Activated T-cell treated with anti-CD3 and anti-CD28 coated beads for 4 hours (primary cell): Measurements from ENCODE around the gene TECTA.

Experiments
- DNase-seq: peaks from one replicate; pipeline ENCODE4 v3.0.0-alpha.2; 2020

Gene TECTA, protein sequence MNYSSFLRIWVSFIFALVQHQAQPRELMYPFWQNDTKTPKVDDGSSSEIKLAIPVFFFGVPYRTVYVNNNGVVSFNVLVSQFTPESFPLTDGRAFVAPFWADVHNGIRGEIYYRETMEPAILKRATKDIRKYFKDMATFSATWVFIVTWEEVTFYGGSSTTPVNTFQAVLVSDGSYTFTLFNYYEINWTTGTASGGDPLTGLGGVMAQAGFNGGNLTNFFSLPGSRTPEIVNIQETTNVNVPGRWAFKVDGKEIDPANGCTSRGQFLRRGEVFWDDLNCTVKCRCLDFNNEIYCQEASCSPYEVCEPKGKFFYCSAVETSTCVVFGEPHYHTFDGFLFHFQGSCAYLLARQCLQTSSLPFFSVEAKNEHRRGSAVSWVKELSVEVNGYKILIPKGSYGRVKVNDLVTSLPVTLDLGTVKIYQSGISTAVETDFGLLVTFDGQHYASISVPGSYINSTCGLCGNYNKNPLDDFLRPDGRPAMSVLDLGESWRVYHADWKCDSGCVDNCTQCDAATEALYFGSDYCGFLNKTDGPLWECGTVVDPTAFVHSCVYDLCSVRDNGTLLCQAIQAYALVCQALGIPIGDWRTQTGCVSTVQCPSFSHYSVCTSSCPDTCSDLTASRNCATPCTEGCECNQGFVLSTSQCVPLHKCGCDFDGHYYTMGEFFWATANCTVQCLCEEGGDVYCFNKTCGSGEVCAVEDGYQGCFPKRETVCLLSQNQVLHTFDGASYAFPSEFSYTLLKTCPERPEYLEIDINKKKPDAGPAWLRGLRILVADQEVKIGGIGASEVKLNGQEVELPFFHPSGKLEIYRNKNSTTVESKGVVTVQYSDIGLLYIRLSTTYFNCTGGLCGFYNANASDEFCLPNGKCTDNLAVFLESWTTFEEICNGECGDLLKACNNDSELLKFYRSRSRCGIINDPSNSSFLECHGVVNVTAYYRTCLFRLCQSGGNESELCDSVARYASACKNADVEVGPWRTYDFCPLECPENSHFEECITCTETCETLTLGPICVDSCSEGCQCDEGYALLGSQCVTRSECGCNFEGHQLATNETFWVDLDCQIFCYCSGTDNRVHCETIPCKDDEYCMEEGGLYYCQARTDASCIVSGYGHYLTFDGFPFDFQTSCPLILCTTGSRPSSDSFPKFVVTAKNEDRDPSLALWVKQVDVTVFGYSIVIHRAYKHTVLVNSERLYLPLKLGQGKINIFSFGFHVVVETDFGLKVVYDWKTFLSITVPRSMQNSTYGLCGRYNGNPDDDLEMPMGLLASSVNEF (N-terminal part only)

DNA sequence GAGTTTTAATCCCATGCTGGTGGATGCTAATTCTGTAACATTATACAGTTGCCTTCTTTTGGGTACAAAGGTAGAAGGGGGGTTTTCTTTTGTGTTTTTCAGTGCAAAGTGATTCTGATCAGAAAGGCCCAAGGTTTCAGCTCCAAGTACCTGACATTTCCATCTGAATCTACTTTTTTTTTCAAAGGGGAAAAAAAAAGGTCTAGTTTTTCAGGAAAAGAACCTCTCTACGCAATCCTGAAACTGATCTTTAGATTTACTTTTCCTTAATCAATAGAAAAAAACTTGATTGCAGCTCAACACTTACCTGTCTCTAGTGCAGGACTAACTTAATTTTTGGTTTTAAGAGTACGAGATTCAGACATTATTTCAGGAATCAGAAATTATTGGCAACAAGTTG is at the start of gene TECTA:
Gene TECTA, plus strand, starts transcription at position 301 of the 400 bp plus-strand sequence. CDS start 1,423 bp downstream, outside the sequence.
- DNase-seq, result no peak

DNA sequence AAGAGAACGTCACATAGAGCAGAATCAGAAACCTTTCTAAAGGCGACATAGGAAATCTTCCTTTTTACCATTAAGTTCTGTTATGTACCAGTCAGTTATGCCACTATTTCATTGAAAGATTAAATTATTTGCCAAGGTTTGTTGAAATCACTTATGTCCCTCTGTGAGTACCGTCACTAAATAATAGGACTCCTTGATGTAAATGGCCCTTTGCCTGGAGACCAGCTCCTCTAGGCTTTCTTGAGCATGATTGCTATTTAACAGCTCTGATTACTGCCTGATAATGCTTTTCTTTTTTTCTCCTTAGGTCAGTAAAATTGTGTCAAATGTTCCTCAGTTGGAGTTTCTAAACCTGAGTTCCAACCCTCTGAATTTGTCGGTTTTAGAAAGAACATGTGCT is 47.8 kb upstream of the TECTA start:
- DNase-seq, result no peak

DNA sequence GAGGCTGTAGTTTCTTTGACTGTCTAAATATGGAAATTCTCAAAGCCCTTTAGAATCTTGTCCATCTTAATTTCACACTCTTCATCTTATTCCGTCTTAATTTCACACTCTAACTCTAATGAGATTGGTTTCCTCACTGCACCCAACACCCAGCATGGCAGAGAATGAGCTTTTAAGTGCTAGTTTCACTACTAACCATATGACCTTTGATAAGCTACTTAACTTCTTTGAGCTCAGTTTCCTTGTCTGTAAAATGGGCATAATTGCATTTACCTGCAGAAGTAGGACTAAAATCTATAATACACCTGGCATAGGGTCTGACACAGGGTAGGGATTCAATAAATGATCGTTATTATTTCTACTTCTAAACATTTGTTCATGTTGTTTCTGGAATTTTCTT is 46.8 kb upstream of the TECTA start:
- no peak for DNase-seq

DNA sequence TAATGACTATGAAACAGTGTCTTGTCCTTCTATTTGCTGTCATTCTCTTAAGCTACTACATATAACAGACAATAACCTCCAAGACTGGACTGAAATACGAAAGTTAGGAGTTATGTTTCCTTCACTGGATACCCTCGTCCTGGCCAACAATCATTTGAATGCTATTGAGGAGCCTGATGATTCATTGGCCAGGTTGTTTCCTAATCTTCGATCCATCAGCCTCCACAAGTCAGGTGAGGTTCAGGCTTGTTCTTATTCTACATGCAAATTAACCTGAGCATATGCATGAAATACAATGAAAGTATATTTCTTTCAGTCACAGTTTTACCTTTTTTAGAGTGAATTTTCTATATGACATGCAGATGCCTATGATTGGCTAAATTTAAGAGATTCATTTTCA is 46.0 kb upstream of the TECTA start:
- DNase-seq, result no peak

DNA sequence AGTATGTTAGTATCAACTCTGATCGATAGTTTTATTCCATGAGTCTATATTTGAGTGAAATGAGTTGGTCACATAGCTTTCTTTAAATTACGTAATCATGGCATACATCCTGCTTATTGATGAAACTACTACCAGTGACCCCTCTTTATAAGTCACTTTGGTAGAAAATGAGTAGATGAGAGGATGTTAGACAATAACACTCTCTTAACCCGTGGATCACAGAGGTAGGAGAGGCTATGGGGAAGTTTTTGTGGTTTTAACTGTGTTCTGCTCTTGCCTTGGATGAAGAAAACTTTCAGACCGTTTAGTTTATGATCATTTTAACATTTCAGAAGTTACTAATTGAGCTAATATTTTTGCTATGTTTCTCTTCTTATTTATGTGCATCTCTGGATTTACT is 43.1 kb upstream of the TECTA start:
- DNase-seq, result no peak

DNA sequence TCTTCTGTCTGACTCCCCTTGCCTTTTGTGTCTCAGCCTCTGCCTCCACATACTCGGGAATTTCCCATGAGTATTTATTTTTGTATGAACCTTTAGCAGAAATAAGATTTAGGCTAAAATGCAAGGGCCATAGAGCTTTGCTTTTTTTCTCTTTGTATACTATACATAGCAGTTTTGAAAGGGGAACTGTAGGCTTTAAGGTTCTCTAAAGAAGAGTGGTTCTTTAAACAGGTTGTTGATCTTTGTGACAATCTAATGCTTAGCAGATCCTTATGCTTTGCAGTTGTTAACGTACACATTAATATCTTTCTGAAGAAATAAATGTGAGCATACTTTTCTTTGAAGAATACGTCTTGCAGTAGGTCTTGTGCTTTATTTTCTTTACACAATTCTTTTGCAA is 42.1 kb upstream of the TECTA start:
- DNase-seq, result no peak

DNA sequence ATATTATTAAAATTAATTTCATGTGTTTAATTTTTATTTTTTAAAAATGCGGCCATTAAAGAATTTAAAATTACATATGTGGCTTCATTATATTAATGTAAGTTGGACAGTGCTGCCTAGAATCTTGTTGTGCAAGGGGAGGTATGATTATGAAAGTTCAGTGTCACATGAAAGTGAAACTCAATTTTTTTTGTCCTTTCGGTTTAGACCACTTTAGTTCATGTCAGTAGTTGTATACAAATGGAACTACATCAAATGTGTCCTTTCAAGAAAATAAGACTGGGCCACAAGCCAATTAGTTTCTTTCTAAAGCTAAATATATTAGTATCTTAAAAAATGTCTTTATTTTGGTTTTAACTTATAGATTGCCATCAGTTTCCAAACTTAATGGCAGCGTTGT is 41.4 kb upstream of the TECTA start:
- no peak for DNase-seq

DNA sequence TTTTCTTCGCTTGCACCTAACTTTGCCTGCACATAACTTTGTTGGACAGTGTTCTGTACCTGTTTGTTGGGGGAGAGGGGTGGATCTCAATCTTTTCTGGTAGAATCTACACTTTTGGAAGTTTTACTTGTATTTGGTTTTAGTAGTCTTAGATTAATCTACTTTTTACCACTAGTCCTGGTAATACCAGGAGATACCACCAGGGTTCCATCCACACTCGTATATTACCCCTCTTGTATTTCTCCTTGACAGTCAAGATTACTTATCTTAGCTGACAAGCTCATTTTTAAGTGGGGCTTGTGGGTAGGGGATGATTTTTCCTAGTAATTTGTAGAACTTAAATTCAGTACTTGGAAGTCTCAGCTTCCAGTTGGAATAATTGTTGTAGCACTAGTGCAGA is 37.3 kb upstream of the TECTA start:
- no peak for DNase-seq

DNA sequence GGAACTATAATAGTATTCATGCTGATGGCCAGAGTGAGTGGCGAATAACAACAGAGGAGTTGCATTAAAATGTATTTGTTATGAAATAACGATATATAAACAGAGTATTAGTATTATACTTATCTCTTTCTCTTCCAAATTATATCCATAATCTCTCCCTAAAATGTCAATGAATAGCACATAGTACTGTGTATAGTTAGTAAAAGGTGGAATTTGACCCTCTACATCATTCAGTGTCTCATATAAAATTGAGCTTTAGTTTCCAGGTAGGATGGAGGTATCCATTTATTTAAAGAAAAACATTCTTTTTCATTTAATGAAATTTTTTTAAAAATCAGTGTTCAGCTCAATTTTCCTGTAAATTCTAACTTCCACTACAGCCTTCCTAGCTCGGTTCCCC is 34.4 kb upstream of the TECTA start:
- no peak for DNase-seq

DNA sequence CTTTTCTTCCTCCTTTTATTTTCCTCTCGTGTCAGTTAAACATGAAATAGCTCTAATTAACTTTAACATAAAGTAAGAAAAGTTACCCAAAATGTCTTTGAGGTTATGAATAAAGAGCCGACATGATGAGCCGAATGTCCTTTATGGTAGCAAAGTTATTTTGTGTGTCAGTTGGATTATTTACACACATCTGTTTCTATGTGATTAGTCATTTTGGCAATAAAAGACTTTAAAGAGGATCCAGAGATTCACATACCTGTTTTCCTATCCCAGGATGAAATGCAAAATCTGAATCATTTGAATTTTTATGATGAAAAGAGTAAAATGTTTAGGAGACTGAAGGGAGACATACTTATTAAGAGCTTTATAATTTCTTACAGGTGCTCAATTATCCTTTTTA is 34.0 kb upstream of the TECTA start:
- no peak for DNase-seq

DNA sequence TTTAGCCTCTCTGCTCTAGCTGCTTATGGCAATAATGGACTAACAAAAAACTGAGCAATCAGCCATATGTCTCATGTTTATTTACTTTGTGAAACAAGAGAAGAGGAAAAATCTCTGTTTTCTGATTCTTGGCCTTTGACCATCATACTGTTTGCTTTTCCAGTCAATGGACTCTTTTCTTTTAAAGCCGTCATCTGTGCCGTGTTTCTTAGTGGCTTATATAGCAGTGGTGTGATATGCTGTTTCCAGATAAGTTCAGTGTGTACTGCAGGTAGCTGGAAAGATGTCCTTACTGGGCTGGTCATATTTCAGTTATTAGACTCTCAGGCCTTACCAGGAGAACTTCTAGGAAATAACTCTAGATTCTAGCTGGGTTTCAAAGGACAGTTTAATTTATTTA is 33.6 kb upstream of the TECTA start:
- DNase-seq, result no peak

DNA sequence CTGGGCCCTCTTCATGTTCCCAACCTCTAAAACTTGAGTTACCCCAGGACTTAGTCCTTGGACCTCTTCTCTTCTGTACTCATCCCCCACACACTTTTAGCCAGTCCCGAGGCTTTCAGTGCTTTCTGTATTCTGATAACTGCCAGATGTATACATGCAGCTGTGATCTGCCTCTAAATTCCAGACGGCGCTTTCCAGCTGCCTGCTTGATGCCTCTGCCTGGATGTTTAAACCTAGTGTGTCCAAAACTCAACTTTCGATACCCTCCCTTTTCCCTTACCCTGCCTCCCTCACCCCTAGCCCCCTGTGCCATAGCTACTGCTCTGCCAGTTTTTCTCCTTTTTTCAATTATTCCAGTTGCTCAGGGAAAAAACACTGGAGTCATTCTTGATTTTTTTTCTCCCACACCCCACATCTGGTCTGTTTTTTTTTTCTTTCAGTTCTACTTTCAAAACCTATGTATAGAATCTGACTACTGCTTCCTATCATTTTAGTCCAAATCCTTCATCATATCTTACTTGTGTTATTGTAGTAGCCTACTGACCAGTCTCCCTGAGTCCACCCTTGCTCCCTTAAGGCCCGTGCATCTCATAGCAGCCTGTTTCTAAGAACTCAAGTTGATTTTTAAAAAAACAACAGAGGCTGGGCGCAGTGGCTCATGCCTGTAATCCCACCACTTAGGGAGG is 32.9 kb upstream of the TECTA start:
- no peak for DNase-seq

DNA sequence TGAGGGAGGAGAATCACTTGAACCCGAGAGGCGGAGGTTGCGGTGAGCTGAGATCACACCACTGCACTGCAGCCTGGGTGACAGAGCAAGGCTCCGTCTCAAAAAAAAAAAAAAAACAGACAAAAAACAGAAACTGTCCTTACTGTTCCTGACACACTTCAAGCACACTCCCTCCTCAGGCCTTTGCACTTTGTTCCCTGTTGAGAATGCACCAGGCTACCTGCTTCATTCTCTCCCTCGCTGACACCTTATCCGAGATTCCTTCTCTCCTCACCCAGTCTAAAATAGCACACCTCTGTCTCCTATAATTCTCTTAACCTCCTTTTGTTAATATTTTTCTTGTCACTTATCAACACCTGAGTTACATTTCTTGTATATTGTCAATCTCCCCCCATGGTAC is 32.3 kb upstream of the TECTA start:
- DNase-seq, result no peak

DNA sequence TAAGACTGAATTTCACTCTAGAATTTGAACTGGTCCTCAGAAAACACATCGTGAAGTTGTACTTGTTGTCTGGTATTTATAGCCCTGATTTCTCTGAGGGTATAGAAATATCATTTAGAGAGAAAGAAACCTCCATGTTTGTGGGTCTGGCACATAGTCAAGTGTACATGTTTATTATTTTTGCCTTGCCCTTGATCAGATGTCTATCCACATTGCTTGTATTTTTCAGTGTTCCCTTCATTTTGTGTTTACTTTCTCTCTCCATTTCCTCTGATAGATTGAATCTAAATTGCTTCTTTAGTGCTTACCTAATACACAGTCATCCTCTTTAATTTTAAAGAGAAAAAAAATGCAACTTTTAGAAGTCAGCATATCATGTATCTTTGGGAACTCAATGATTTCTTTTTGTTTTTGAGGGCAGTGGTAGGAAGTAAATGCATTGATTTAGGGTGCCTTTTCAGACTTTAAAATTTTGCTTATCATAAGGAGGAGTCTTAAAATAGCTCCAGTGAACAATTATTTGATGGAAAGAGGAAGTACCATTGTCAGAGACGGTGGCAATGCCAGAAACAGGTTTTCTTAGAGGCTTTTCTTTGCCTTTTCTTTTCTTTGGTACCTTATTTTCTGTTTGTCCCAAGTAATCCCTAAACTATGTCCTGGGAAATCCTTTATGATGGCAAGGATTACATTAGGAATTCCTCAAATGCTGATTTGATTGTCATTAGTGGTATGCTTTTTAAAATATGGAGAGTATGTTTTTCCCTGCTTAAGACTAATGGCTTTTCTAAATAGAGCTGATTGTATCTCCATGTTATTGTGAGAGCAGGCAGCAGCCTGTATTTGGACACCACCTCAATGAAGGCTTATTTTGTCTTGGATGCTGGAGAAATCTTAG is 29.8 kb upstream of the TECTA start:
- no peak for DNase-seq

DNA sequence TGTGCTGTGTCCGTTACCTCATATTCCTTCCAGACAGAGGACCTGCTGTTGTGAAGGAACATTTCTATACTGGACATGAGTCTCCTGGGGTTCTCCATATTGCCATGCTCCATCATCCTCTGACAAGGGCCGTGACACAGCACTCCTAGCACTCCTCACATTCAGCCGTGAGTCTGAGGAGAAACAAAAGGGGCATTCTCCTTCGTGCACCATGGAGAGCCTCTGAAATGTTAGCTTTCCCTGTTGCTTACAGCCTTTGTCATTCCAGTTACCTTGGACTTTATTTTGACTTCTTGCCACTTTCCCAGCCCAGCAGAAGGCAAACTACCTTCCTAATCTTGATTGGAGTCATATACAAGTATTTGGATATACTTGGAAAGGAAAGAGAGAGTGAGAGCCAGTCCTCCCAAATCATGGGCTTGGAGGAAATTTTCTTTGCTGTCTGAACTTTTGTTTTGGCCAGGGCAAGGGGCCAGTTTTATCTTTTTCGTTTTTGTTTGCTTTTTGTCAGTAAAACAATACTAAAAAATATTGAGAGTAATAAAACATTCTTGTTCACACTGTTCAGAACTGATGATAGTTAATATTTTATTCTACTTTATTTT is 29.1 kb upstream of the TECTA start:
- no peak for DNase-seq

DNA sequence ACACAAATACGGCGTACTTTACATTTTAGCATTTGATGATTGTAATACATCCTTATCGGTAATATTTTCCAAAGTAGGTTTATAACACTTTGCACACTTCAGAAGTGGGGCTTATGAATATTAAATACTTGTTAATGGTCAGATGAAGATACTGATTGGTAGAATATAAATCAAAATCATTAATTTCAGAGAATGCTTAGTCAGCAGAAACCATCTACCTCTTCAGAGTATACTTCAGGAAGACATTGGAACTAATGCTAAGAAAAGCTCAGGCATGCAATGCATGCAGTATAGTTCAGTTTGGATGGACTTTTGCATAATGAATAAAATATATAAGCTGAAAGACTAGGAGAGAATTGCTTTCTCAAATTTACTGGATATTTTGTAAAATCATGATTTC is 19.7 kb upstream of the TECTA start:
- no peak for DNase-seq

DNA sequence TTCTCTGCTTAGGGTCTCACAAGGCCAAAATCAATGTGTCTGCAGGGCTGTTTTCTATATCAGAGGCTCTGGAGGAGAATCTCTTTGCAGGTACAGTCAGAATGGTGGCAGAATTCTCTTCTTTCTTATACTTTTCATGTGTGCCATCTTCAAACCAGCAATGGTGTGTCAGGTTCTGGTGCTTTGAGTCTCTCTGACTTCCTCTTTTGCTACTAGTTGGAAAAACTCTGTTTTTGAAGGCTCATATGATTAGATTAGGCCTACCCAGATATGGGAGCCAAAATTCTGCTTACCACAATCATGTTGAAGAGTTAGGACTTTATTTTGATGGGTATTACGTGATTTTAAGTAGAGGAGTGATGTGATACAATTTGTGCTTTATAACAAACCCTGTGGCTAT is 18.8 kb upstream of the TECTA start:
- DNase-seq, result no peak

DNA sequence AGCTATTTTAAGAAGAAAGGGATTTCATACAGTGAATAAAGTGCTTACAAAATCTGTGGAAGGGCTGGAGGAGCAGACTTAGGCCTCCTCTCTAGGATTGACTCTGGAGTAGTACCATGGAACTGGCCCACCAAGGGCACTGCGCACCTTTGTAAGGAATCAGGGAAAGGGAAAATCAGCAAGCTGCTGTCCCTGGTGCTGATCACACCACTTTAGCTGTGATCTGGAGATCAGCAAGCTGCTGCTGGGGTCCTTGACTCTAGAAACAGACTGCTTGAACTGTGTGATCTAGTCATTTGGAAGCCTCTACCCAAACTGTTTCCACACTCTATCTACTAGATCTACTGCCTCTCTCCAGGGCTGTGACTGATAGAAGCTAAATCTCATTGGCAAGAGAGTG is 18.4 kb upstream of the TECTA start:
- no peak for DNase-seq

DNA sequence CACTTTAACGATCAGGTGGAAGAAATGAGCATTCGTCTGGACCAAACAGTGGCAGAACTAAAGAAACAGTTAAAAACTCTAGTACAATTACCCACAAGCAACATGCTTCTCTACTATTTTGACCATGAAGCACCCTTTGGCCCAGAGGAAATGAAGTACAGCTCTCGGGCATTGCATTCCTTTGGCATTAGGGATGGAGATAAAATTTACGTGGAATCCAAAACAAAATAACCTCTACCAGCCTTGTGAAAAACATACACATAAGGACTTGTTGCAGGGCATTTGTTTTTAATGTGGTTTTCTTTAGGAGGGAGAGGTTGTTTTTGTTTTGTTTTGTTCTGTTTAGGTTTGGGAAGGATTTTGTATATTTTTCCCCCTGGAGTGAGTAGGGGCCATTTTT is 14.2 kb upstream of the TECTA start:
- no peak for DNase-seq

DNA sequence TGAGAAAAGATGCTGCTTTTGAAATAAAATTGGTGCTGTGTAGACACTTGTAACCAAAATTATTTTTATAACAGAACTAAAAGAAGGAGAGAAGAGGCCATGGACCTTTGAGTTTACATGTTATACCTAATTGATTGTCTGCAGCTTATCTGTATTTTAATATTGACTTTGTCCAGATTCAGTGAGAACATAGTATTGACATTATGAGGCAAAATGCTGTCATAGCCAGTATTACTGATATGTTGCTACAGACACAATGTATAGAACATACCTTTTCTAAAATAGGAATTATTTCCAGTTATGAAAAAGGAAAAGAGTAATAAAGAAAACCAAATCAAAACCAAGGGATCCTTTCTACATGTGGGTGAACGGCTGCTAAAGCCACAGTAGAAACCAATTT is 11.5 kb upstream of the TECTA start:
- DNase-seq, result no peak

DNA sequence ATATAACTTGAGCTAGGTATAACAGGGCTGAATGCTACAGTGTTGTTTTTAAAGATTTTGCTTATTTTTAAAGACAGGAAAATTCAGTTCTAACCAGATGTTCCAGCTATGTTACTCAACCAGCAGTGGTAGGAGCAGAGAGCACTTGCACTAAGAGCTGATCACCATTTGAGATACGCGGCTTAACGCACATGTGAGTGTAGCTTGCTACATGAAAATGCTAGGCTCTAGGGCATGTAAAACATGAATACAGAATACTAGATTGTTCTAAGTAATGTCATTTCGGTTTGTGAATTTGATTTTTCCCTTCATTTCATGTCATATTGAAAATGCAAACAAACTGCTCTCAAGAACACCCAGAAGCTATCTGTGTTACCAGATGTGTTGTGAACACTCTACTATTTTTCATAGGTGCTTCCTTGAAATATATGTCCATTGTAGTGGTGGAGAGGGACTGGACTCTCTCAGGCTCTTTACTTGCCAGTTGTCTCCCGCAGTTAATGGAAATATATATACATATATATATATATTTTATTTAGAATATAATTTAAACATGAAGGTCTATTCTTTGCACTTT is 10.8 kb upstream of the TECTA start:
- DNase-seq, result no peak
